WI38 (cell line): Measurements from ENCODE around the gene EWSR1.

Experiments used
- H3K4me3 ChIP-seq: 2 replicates; pipeline ENCODE4 v1.5.1; 2011; ENCODE audit warnings: low read depth, mild to moderate bottlenecking, control low read depth, low read length
- TF ChIP-seq, protein P1 (sequence below): IDR thresholded peaks from 2 replicates; pipeline ENCODE4 v1.5.1; 2012; ENCODE audit warnings: low read depth, mild to moderate bottlenecking, control low read depth, low read length

Gene EWSR1

DNA sequence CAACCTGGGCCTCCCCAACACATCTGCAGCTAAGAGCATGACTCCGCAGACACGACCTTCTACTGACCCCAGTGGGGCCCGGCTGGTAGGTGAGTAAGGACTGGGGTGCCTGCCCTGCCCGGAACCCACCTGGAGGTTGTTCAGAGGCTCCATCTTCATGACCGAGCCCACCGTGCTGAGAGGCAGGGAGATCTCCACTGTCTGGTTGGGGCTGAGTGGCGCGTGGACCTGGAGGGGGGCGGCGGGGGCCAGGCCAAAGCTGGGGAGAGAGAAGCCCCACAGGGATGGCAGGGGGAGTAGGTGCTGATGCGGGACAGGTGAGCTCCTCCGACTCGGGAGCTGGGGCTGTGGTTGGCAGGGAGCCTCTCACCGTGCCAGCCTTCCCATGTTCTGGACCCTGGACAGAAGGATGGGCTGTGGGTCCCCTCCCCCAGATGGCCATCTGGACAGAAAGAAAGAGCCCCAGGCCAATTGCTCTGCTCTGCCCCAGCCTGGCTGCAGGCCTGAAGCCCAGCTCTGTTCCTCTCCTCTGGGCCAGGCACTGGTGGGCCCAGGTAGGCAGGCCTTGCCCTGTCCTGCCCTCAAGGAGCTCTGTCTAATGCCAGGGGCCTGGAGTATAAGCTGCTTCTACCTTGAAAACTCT, 63.7 kb downstream of the EWSR1 start:
- TF ChIP-seq, protein P1, sequence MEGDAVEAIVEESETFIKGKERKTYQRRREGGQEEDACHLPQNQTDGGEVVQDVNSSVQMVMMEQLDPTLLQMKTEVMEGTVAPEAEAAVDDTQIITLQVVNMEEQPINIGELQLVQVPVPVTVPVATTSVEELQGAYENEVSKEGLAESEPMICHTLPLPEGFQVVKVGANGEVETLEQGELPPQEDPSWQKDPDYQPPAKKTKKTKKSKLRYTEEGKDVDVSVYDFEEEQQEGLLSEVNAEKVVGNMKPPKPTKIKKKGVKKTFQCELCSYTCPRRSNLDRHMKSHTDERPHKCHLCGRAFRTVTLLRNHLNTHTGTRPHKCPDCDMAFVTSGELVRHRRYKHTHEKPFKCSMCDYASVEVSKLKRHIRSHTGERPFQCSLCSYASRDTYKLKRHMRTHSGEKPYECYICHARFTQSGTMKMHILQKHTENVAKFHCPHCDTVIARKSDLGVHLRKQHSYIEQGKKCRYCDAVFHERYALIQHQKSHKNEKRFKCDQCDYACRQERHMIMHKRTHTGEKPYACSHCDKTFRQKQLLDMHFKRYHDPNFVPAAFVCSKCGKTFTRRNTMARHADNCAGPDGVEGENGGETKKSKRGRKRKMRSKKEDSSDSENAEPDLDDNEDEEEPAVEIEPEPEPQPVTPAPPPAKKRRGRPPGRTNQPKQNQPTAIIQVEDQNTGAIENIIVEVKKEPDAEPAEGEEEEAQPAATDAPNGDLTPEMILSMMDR: no peak
- no peak overlapping the region for H3K4me3 ChIP-seq

DNA sequence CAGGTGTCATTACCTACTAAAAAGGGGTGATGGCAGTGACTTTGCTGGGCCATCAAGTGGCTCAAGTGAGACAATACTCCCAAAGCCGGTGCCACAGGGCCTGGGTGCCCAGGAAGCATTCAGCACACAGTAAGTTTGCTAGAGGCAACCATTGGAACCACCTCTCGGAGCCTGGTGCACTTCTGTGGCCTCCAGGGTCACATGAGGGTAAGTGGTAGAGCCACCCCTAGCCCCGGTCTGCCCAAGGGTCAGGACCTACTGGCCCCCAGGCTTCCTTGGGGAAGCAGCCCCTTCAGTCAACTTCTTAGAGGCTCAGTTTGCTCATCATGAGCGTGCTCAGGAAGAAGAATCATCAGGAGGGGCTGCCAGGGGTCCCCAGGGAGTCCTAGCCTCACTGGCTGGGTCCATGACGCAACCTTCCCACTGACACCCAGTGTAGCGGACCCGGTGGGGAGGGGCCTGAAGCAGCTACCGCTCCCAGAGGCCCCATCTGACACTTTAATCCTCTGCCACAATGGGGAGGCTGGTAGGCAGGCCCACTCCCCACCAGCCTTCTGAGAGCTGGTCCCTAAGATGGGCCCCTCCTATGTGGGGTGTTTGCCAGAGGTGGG, 64.9 kb downstream of the EWSR1 start:
- TF ChIP-seq, protein P1: no peak
- H3K4me3 ChIP-seq: no peak overlapping the region

DNA sequence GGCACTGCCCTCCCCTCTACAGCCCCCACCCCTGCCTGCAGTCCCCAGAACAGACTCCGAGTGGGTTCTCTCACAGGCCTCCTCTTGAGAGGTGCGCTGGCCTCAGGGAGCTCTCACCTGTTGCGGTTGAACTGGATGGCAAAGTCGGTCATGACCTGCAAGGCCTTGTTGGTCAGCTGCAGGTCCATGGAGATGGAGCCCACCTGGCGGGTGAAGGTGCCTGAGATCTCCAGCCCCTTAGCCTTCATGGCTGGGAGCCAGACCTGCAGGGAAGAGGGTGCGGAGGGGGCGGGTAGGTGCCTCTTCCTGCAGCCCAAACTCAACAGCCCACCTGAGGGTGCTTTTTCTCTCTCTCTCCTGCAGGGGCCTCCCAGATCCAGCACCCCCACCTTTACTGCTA, 66.1 kb downstream of the EWSR1 start:
- no peak overlapping the region for H3K4me3 ChIP-seq
- TF ChIP-seq, protein P1: no peak

DNA sequence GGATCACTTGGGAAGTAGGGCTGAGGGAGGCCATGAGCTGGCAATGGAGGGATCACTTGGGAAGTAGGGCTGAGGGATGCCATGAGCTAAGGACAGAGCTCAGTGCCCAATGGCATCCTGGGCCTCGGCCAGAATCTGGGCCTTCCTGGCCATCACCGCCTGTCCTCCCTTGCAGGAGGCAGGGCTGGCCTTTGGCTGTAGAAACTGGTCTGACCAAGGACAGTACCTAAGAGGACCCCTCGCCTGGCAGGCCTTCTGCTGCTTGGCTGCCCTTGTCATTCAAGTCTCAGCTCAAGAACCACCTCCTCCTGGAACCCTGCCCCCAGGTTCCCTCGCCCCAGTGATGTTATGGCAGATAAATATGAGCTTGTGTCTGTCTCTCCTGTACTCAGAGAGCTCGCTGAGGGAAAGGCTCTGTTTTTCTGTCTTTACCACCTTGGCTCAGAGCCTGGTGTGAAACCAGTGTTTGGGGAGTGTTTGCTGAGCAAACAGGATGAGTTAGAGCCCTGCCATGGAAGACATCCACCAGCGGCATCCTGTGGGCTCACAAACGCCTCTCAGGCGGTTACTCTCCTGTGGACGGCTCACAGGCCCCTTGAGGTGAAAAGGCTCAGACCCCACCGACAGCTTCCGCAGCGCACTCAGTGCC, 66.8 kb downstream of the EWSR1 start:
- TF ChIP-seq, protein P1: no peak
- H3K4me3 ChIP-seq: no peak overlapping the region

DNA sequence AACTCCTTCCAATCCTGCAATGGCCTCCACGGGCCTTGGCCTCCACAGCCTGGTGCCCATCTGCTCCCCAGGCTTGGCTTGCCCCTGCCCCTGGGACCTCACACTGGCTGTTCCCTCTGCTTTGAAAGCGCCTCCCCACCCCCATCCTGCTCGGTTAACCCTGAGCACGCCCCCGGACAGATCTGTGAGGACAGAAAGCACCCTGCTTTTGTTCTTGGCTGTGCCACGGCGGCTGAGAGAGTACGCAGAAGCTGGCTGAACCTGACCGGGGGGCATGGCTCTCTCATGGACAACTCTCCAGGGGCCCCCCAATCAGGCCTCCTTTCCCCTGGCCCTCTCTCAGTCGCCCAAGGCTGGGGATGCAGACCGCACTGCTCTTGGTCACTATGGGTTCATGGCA, 67.6 kb downstream of the EWSR1 start:
- TF ChIP-seq, protein P1: no peak
- no peak overlapping the region for H3K4me3 ChIP-seq

DNA sequence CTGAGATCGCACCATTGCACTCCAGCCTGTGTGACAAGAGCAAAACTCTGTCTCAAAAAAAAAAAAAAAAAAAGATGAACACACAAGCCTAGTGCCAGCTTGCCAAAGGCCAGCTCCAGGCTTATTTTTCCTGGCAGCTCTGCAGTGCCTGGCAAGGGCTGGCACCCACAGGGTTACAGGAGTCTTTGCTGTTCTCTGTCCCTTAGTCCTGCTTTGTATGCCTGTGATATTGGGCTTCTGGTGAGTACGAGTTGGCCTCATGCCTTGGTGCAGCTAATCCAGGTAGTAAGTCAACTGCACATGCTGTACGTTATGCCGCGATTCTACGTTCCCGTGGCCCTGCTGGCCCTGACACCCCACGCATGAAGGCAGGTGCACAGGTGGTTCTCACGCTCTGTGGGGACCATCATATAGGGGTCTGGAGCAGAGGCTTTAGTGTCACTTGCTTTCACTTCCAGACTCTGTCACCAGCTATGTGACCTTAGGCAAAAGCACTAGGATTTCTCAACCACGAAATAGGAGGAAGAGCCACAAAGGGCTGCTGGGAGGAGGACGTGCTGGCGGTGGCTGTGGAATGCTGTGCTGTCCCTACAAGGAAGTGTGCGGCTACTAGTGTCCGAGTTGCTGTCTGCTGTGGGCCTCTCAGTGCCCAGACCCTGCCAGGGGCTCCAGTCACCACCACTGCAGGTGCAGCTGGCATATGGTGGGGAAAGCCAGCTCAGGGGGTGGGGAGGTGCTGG, 68.9 kb downstream of the EWSR1 start:
- H3K4me3 ChIP-seq: no peak overlapping the region
- TF ChIP-seq, protein P1: no peak
